HUES6 (cell line): ENCODE measurements around the gene CAMLG.
A peak's percentile ranks its signal among the peaks of the same experiment; 100 is the strongest.
"Not testable (repeated sequence)": the region's sequence is repeated elsewhere in the genome, so short reads cannot be mapped to it uniquely, and the experiment has no call there.

ENCODE experiments used
- H3K27ac ChIP-seq: 2 replicates; pipeline ENCODE4 v1.7.0; 2013; ENCODE audit warnings: low read depth, mild to moderate bottlenecking, low read length, inconsistent platforms
- H3K27me3 ChIP-seq: 2 replicates; pipeline ENCODE4 v1.6.1; 2013; ENCODE audit warnings: low read length; ENCODE audit not compliant: control insufficient read depth, insufficient read depth
- H3K36me3 ChIP-seq: 2 replicates; pipeline ENCODE4 v1.6.1; 2013; ENCODE audit warnings: low read length; ENCODE audit not compliant: control insufficient read depth, insufficient read depth
- H3K4me1 ChIP-seq: 2 replicates; pipeline ENCODE4 v1.6.1; 2013; ENCODE audit warnings: low read length; ENCODE audit not compliant: control insufficient read depth, insufficient read depth
- H3K4me3 ChIP-seq: 2 replicates; pipeline ENCODE4 v1.5.1; 2013; ENCODE audit warnings: low read depth, low read length
- H3K9ac ChIP-seq: one replicate; pipeline ENCODE4 v1.6.1; 2013; ENCODE audit warnings: mild to moderate bottlenecking, low read length
- H3K9me3 ChIP-seq: 2 replicates; pipeline ENCODE4 v1.6.1; 2013; ENCODE audit warnings: low read depth, low read length; ENCODE audit not compliant: control insufficient read depth, insufficient read depth

The CAMLG gene

DNA sequence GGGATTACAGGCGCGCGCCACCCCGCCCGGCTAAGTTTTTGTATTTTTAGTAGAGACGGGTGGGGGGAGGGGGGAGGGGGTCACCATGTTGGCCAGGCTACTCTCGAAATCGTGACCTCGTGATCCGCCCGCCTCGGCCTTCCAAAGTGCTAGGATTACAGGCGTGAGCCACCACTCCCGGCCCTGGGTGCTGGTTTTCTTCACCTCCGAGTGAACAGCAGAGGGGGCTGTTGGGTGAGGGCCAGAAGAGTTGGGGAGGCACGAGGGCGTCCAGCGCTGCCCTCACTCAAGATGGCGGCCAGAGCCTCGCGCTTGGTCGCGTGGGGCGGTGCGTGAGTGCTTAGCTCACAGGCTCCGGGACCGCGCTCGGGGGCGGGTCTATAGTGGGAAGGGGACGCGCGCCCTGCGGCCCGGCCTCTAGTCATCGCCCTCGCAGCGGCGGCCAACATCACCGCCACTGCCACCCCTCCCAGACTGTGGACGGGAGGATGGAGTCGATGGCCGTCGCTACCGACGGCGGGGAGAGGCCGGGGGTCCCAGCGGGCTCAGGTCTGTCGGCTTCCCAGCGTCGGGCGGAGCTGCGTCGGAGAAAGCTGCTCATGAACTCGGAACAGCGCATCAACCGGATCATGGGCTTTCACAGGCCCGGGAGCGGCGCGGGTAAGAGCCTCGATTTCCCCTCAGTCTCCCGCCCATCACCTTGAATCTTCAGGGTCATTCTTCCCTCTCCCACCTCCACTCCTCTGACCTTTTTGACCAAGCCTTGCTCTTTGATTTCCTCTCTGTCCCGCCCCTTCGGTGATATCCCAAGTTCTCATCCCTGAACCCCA is at the start of gene CAMLG:
Gene CAMLG, plus strand, starts transcription at position 416 of the 830 bp plus-strand sequence. Its CDS starts 73 bp downstream, at position 489.
- Histone ChIP-seq H3K27ac (peak within 1 kb of the TSS; percentile 92), H3K9ac (peak within 1 kb of the TSS; percentile 81), H3K4me3 (peak within 1 kb of the TSS; percentile 91), H3K36me3 (peaks cover 18% of the 10 kb centered on the region), H3K4me1 (peaks cover 3% of the 10 kb centered on the region; the same call in 1 of the 2 replicates), H3K9me3 (no peaks in the 10 kb centered on the region), H3K27me3 (no peaks in the 10 kb centered on the region)

DNA sequence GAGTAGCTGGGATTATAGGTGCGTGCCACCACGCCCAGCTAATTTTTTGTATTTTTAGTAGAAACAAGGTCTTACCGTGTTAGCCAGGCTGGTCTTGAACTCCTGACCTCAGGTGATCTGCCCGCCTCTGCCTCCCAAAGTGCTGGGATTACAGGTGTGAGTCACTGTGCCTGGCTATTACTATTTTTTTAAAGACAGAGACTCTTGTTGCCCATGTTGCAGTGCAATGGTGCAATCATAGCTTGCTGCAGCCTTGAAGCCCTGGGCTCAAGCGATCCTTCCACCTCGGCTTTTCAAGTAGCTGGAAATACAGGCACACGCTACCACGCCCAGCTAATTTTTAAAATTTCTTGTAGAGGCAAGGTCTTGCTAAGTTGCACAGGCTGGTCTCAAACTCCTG is 48.2 kb upstream of the CAMLG start:
- not testable (repeated sequence) for H3K4me1 ChIP-seq, H3K27ac ChIP-seq, H3K9me3 ChIP-seq, H3K9ac ChIP-seq, H3K27me3 ChIP-seq, H3K4me3 ChIP-seq
- H3K36me3 ChIP-seq, result peaks cover 87% of the 10 kb centered on the region

DNA sequence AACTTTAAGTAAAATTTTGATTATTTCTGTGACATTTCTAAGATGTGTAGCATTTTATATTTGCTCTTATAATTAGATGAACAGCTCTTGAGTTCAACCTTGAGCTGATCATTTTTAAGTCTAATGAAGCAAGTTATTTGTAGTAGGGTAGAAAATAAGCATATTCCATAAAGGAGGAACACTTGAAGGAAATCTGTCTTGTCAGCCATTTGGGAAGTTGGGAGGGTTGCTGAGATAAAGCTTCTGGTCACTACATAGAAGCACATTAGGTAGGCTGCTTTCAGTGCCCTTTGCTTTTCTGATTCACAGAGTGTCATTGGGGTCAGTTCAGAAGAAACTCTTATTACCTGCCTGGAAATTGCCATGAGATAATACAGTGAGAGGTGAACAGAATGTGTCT is 45.6 kb upstream of the CAMLG start:
- Histone ChIP-seq H3K9ac (no peak overlapping the region), H3K9me3 (no peaks in the 10 kb centered on the region), H3K4me1 (no peaks in the 10 kb centered on the region), H3K27me3 (no peaks in the 10 kb centered on the region), H3K36me3 (peaks cover 75% of the 10 kb centered on the region), H3K4me3 (no peak overlapping the region), H3K27ac (no peak overlapping the region)

DNA sequence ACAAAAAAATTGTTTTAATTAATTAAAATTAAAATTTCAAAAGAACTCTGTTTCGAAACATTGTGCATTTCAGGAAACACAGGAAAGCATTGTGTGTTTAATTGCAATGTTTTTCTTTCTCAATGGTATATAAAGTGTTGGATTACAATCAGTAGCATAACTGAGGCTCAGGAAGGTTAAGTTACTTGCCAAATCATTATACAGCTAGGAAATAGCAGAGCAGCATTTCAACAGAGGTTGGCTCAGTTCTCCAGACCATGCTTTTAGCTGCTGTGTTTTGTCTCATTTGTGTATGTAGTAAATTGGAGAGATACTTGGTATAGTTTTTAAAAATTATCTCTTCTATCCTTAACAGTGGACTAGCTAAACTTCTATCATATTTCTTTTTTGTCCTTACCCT is 30.0 kb upstream of the CAMLG start:
- no peak overlapping the region for H3K4me3 ChIP-seq
- no peak overlapping the region for H3K27ac ChIP-seq
- no peaks in the 10 kb centered on the region for H3K4me1 ChIP-seq
- no peak overlapping the region for H3K9ac ChIP-seq
- peaks cover 76% of the 10 kb centered on the region for H3K36me3 ChIP-seq
- H3K27me3 ChIP-seq, result no peaks in the 10 kb centered on the region
- H3K9me3 ChIP-seq, result no peaks in the 10 kb centered on the region

DNA sequence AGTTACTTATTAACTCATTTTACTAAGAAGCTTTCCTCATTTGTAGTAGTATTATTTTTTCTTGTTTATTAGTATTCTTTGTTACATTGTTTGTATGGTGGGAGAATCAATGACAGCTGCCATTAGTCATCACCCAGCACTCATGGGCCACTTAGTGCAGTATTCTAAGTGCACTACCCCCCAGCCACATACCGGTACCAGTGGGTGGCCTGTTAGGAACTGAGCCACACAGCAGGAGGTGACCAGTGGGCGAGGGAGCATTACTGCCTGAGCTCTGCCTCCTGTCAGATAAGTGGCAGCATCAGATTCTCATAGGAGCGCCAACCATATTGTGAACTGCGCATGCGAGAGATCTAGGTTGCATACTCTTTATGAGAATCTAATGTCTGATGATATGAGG is 24.2 kb upstream of the CAMLG start:
- Histone ChIP-seq H3K4me1 (no peaks in the 10 kb centered on the region), H3K4me3 (no peak overlapping the region), H3K27me3 (no peaks in the 10 kb centered on the region), H3K27ac (no peak overlapping the region), H3K9ac (no peak overlapping the region), H3K9me3 (no peaks in the 10 kb centered on the region), H3K36me3 (peaks cover 76% of the 10 kb centered on the region)

DNA sequence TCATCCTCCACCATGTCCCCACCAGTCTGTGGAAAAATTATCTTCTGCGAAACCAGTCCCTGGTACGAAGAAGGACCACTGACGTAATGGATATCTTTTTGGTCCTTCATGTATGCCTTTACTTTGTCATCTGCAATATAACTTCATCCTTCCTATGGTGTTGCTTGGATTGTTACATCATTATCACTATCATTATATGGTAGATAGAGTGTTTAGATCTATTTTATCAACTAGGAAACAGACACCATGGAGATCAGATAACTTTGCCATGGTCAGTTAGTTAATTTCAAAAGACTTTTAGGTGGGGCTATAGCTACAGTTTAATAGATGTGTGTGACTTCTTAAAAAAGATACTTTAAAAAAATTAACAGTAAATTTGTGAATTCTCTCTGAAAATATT is 23.8 kb upstream of the CAMLG start:
- Histone ChIP-seq H3K27ac (no peak overlapping the region), H3K27me3 (no peaks in the 10 kb centered on the region), H3K9me3 (no peaks in the 10 kb centered on the region), H3K4me1 (no peaks in the 10 kb centered on the region), H3K36me3 (peaks cover 76% of the 10 kb centered on the region), H3K9ac (no peak overlapping the region), H3K4me3 (no peak overlapping the region)

DNA sequence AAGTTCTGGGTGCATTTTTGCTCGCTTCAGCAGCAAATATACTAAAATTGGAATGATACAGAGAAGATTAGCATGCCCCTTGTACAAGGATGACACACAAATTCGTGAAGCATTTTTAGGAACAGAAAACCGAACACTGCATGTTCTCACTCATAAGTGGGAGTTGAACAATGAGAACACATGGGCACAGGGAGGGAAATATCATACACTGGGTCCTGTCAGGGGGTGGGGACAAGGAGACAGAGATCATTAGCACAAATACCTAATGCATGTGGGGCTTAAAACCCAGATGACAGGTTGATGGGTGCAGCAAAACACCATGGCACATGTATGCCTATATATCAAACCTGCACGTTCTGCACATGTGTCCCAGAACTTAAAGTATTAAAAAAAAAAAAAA is 22.9 kb upstream of the CAMLG start:
- not testable (repeated sequence) for H3K9me3 ChIP-seq, H3K27me3 ChIP-seq, H3K4me3 ChIP-seq, H3K4me1 ChIP-seq, H3K27ac ChIP-seq, H3K9ac ChIP-seq
- peaks cover 77% of the 10 kb centered on the region for H3K36me3 ChIP-seq

DNA sequence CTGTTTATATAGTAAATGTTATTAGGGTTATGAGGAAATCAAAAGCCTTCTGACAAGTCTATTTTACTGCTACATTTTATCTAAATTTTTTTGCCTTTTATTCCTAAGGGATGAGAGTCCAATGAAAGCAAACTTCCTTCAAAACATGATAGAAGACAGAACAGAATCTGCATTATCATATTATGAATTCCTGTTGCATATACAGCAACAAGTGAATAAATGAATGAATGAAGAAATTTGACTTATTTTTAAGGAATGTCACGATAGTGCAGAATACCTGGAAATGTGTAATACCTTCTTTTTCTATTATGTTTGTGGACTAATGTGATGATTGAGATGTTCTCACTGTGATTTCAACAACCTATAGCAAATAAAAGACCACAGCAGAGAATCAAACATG is 13.5 kb upstream of the CAMLG start:
- Histone ChIP-seq H3K36me3 (peaks cover 55% of the 10 kb centered on the region), H3K9me3 (no peaks in the 10 kb centered on the region), H3K4me3 (no peak overlapping the region), H3K4me1 (no peaks in the 10 kb centered on the region), H3K27me3 (no peaks in the 10 kb centered on the region), H3K27ac (no peak overlapping the region), H3K9ac (no peak overlapping the region)

DNA sequence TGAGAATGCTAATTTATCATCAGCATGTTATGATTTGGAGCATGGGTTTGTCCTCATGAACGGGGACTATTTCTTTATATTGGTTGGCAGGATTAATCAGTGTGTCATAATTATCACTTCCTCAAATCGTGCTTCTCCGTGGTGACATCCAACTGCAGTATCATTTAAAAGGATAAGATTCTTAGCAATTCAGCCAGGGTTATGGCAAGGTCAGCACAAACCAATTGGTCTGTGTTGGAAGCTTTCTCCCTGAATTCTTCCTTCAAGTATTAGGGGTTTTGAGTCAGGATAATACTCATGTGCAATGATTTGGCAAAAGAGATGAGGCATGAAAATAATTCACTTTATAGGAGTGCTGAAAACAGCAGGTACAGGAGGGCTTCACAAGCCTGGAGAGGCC is 5.5 kb upstream of the CAMLG start:
- no peaks in the 10 kb centered on the region for H3K36me3 ChIP-seq
- H3K9me3 ChIP-seq, result no peaks in the 10 kb centered on the region
- H3K27me3 ChIP-seq, result no peaks in the 10 kb centered on the region
- H3K27ac ChIP-seq, result no peak overlapping the region
- H3K9ac ChIP-seq, result no peak overlapping the region
- H3K4me1 ChIP-seq, result no peaks in the 10 kb centered on the region
- H3K4me3 ChIP-seq, result no peak overlapping the region

DNA sequence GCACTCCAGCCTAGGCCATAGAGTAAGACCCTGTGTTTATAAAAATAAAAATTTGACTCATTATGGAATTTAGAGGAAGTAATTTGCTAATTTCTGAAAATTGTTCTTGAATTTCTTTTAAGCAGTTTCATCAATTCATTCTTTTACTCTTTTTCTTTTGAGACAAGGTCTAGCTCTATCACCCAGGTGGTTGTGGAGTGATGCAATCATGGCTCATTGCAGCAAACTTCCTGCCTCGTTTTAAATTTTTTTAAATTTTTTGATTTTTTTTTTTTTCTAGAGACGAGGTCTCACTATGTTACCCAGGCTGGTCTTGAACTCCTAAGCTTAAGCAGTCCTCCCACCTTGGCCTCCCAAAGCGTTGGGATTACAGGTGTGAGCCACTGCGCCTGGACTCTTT is 3.1 kb upstream of the CAMLG start:
- H3K9ac ChIP-seq, result no peak overlapping the region
- H3K27ac ChIP-seq, result no peak overlapping the region
- peaks cover 3% of the 10 kb centered on the region; the same call in 1 of the 2 replicates for H3K4me1 ChIP-seq
- no peak overlapping the region for H3K4me3 ChIP-seq
- H3K36me3 ChIP-seq, result no peaks in the 10 kb centered on the region
- H3K9me3 ChIP-seq, result no peaks in the 10 kb centered on the region
- H3K27me3 ChIP-seq, result no peaks in the 10 kb centered on the region

DNA sequence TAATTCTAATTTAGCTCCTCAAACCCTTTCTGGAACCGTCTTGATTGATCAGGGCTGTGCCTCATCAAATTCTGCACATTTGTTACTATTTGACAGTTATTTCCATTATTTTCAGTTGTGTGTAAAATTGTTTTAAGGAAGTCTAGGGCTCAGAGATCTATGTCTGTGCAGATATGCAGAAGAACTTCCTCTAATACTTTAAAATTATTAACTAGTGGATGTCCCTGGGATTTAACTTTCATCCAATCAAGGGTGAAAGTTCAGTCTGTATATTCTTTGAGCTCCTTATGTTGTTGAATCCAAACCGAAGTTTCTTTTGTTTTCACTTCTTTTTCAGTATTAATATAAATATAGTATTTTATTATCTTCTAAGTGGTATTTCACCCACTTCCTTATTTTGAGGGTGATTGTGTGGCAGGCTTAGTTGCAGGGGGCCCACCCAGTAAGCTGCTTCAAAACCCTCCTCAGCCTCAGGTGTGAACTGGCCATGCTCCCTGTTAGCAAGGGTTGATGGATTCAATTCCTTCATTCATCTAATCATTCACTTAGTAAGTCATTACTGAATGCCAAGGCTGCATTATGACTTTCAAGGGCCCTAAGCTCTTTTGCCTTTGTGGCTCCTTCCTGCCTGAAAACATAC is 2.1 kb upstream of the CAMLG start:
- H3K9me3 ChIP-seq, result no peaks in the 10 kb centered on the region
- no peak overlapping the region for H3K4me3 ChIP-seq
- H3K4me1 ChIP-seq, result peaks cover 3% of the 10 kb centered on the region; the same call in 1 of the 2 replicates
- H3K9ac ChIP-seq, result no peak overlapping the region
- no peaks in the 10 kb centered on the region for H3K27me3 ChIP-seq
- no peak overlapping the region for H3K27ac ChIP-seq
- H3K36me3 ChIP-seq, result peaks cover 6% of the 10 kb centered on the region
